Heart left ventricle (tissue), 16 donors: ENCODE data around the gene TNFAIP2. TPM values are rescaled to one million over a fixed set of nuclear protein-coding genes. Genes with fewer than 3 reads are reported as not detected.

Experiments used
- ATAC-seq, 4 donors: fragments of 200-7000 bp; cut with Tn5 transposase; one replicate each; pipeline ENCODE4 v1.9.1; 2020 to 2022; ENCODE audit warnings: moderate library complexity in 4 of 4, mild to moderate bottlenecking in 3 of 4, moderate number of reproducible peaks in 1 of 4
- DNase-seq, 5 donors: peaks; one replicate each; pipeline ENCODE4 v3.0.0-alpha.2; 2020
- H3K27ac ChIP-seq, 12 donors: fragments of 200-600 bp; sonication (generic) in 4 of 12; one replicate each; pipeline versions ENCODE4 v1.5.0 to v1.8.0; 2016 to 2022; ENCODE audit warnings: mild to moderate bottlenecking in 2 of 12
- H3K27me3 ChIP-seq, 9 donors: fragments of 200-600 bp; sonication (generic) in 2 of 9; one replicate each; pipeline versions ENCODE4 v1.5.1 to v1.8.0; 2016 to 2022; ENCODE audit warnings: mild to moderate bottlenecking in 3 of 9
- H3K36me3 ChIP-seq, 9 donors: fragments of 200-600 bp; sonication (generic) in 2 of 9; one replicate each; pipeline versions ENCODE4 v1.5.0 to v1.8.0; 2018 to 2022; ENCODE audit warnings: mild to moderate bottlenecking in 2 of 9
- H3K4me1 ChIP-seq, 12 donors: fragments of 200-600 bp; sonication (generic) in 4 of 12; one replicate each; pipeline versions ENCODE4 v1.5.0 to v1.8.0; 2016 to 2022; ENCODE audit warnings: mild to moderate bottlenecking in 3 of 12
- H3K4me3 ChIP-seq, 12 donors: fragments of 200-600 bp; sonication (generic) in 4 of 12; one replicate each; pipeline versions ENCODE4 v1.5.0 to v1.8.0; 2017 to 2022; ENCODE audit warnings: mild to moderate bottlenecking in 9 of 12, moderate library complexity in 4 of 12
- H3K9me3 ChIP-seq, 12 donors: fragments of 200-600 bp; sonication (generic) in 4 of 12; one replicate each; pipeline versions ENCODE4 v1.5.0 to v1.8.0; 2016 to 2022; ENCODE audit warnings: mild to moderate bottlenecking in 1 of 12
- POLR2A ChIP-seq, 2 donors: fragments of 450-650 bp; IDR thresholded peaks; one replicate each; pipeline ENCODE4 v1.6.1; 2017; ENCODE audit warnings: antibody characterized with exemption in 2 of 2, mild to moderate bottlenecking in 2 of 2, moderate library complexity in 2 of 2
- WGBS, 4 donors: extraction: QIAGEN DNeasy Blood & Tissue Kit in 2 of 4; methylation state at CpG; one replicate each; pipeline versions ENCODE4 v1.1.5 to v1.1.7; 2013 to 2018; 5-methylcytosine and 5-hydroxymethylcytosine counted together
- intact Hi-C, 10 donors: fragments of 100-400 bp; cut with DNase I; formaldehyde crosslinking; loops; one replicate each; pipeline versions ENCODE4 v1.11.1 to v1.14.2; 2022
- polyA plus RNA-seq, 2 donors: library from polyadenylated mRNA; stranded (reverse); fragments of 200-250 nt; gene quantifications; one replicate each; pipeline ENCODE4 v1.2.3, GENCODE V29; 2013
- total RNA-seq, 9 donors: library from RNA; depleted of rRNA in 2 of 9; stranded (reverse); fragments of >200 nt in 2 of 9; fragmentation: NEBNext Ultra II Directional in 3 of 9; extraction: Animal tissue kit (Norgen Biotek cat#: 25700) in 3 of 9; gene quantifications; one replicate each; pipeline versions ENCODE4 v1.1.0 to v1.2.4, GENCODE V29; 2016 to 2023
- TF ChIP-seq, protein P1 (sequence below), 12 donors: fragments of 200-600 bp; sonication (generic) in 4 of 12; IDR thresholded peaks; one replicate each; pipeline versions ENCODE4 v1.5.0 to v1.8.0; 2018 to 2022; ENCODE audit warnings: antibody characterized with exemption in 12 of 12, mild to moderate bottlenecking in 5 of 12
- donor health status: ischemic (EF 13 %, LVEDD 7.1; RV severe dilation, severe dysfunction).
- donor health status: healthy with polysubstance abuse.
- donor health status: DM: no; HTN: yes; CAD: no.
- donor health status: DM: no; HTN: no; CAD: no.
- donor health status: ischemic (EF 25% LVEDD 6.9; RV normal size, moderate dysfunction).
- donor health status: ischemic (EF 25% LVEDD 5.7; RV mildly dilated, moderate dysfunction).
- donor health status: healthy.
- donor health status: DM: yes; HTN: yes; CAD: no.
- donor health status: ischemic (EF 35%, LVEDD 5.7; RV mildly dilated, moderate dysfunction).
- donor health status: nonischemic (EF 11% LVEDD 7.7; RV severe dilation, severe dysfunction).
- donor health status: DM: yes; HTN: yes; CAD: no.
- donor health status: PGD.
- donor health status: ischemic (EF 29% LVEDD 5.4; RV normal size, mild dysfunction).
- donor health status: nonischemic (EF 23%, LVEDD 6.1; RV moderate dilation, normal function).

Gene TNFAIP2
- total and polyA plus RNA-seq, 11 donors = 22.0 to 253 (median 33.5) TPM

- intact Hi-C loops = loop anchor here in 1 of 10 donors (5.0 kb wide), 1 partner anchor 65 kb away; no protein-coding TSS in a partner anchor
- DNase-seq = peak; percentile 87 to 93 (median 89)
- peak overlapping the region; percentile 89 to 99 (median 93) for H3K27ac ChIP-seq
- peak; percentile 25 to 52 (median 44) for ATAC-seq
- H3K9me3 ChIP-seq = no peaks in the 10 kb centered on the region
- no peak for TF ChIP-seq POLR2A (IDR thresholded peaks at IDR 0.05)
- TF ChIP-seq, protein P1, sequence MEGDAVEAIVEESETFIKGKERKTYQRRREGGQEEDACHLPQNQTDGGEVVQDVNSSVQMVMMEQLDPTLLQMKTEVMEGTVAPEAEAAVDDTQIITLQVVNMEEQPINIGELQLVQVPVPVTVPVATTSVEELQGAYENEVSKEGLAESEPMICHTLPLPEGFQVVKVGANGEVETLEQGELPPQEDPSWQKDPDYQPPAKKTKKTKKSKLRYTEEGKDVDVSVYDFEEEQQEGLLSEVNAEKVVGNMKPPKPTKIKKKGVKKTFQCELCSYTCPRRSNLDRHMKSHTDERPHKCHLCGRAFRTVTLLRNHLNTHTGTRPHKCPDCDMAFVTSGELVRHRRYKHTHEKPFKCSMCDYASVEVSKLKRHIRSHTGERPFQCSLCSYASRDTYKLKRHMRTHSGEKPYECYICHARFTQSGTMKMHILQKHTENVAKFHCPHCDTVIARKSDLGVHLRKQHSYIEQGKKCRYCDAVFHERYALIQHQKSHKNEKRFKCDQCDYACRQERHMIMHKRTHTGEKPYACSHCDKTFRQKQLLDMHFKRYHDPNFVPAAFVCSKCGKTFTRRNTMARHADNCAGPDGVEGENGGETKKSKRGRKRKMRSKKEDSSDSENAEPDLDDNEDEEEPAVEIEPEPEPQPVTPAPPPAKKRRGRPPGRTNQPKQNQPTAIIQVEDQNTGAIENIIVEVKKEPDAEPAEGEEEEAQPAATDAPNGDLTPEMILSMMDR (IDR thresholded peaks at IDR 0.05) = no peak
- H3K36me3 ChIP-seq = peaks cover 0 to 13% (median 0%) of the 10 kb centered on the region in 9 donors
- H3K4me1 ChIP-seq = peaks cover 3 to 87% (median 70%) of the 10 kb centered on the region in 12 donors
- no peaks in the 10 kb centered on the region for H3K27me3 ChIP-seq
- H3K4me3 ChIP-seq = peak overlapping the region in 10 of 12 donors; percentile 62 to 94 (median 76)
- 12 to 39% (median 22%) methylated on average over 5 to 23 of the region's 23 CpGs for WGBS, 4 donors
Observed at GRCh38 chr14:103121846-103122584, 1.2 kb upstream of the TNFAIP2 start.

DNA sequence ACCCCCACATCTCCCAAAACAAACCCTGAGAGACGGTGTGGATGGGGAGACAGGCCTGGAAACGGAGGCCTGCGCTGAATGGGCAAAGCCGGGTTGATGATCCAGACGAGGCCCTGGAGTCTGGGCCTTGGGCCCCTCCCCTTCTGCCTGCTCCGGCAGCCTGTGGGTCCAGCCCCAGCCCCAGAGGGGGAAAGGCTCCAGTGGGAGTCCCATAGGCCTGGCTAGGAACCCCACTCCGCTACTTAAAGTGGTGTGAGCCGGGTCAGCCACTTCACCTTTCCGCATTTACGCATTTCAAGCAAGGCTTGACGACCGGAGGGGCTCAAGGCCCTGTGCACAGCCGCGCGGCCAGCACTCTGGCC lies 695 bp upstream of the TNFAIP2 start:
- TF ChIP-seq, protein P1 (IDR thresholded peaks at IDR 0.05) = no peak
- TF ChIP-seq POLR2A (IDR thresholded peaks at IDR 0.05) = no peak
- Histone ChIP-seq H3K27me3 (no peaks in the 10 kb centered on the region), H3K27ac (peak overlapping the region; percentile 89 to 99 (median 93)), H3K4me3 (peak overlapping the region in 11 of 12 donors; percentile 62 to 94 (median 74)), H3K4me1 (peaks cover 3 to 87% (median 71%) of the 10 kb centered on the region in 12 donors), H3K36me3 (peaks cover 0 to 17% (median 0%) of the 10 kb centered on the region in 9 donors), H3K9me3 (no peaks in the 10 kb centered on the region)
- 18 to 33% (median 20%) methylated on average over 12 to 15 of the region's 15 CpGs for WGBS, 4 donors
- intact Hi-C loops = loop anchor here in 1 of 10 donors (5.0 kb wide), 1 partner anchor 65 kb away; no protein-coding TSS in a partner anchor
- DNase-seq (peak in 2 of 5 donors; percentile 67 to 75), ATAC-seq (peak in 1 of 4 donors; percentile 3)

DNA sequence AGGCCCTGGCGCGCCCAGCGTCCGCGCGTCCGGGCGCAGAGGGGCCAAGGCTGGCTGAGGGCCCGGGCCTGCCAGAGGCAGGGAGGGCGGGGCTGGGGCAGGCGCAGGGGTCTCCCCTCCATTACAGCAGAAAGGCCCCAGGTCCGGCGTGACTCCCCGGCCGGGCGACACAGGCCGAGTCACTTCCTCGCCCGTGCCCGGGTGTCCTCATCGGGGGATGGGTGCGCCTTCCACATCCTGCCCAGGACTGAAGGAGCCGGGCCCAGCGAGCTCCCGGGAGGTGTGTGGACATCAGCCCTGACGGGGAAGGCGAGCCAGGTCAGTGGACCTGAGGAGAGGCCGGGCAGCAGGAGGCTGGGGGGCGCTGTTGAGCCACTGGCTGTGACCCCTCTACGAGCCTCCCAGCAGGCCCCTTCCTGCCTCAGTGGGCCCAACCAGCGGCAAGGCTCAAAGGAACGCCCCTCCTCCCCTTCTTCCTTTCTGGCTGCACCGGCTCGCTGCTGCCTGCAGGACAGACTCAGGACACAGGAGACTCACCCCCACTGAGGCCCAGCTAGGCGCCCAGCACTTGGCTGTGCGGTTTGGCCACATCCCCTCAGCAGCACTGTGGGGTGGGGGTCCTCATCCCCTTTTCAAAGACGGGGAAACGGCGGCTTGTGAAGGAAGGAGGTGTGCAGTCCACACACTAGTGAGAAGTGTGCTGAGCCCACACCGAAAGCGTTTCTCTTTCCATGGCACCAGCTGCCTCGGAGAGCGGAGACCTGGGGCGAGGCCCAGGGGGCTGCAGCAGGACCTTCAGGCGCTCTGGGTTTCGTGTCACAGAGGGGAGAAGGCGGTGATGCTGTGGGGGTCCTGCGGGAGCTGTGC lies 606 bp downstream of the TNFAIP2 start:
- no peak for TF ChIP-seq POLR2A (IDR thresholded peaks at IDR 0.05)
- TF ChIP-seq, protein P1 (IDR thresholded peaks at IDR 0.05) = peak in 11 of 12 donors; percentile 21 to 58 (median 43)
- ATAC-seq = peak in 3 of 4 donors; percentile 10 to 27 (median 12)
- peaks cover 3 to 90% (median 70%) of the 10 kb centered on the region in 12 donors for H3K4me1 ChIP-seq

More for the DNA sequence above, 606 bp downstream of the TNFAIP2 start:
- Histone ChIP-seq H3K9me3 (no peaks in the 10 kb centered on the region), H3K36me3 (peaks cover 0 to 30% (median 0%) of the 10 kb centered on the region in 9 donors), H3K4me3 (peak overlapping the region; percentile 62 to 94 (median 76)), H3K27ac (peak overlapping the region; percentile 89 to 99 (median 93)), H3K27me3 (no peaks in the 10 kb centered on the region)
- intact Hi-C loops = loop anchor here in 1 of 10 donors (5.0 kb wide), 1 partner anchor 63 kb away; no protein-coding TSS in a partner anchor
- DNase-seq = peak; percentile 63 to 86 (median 71)
- 20 to 31% (median 24%) methylated on average over 31 to 48 of the region's 48 CpGs for WGBS, 4 donors
